HG03097 (cell line): ENCODE measurements around the gene OR5K2.

Experiments
- ATAC-seq: cut with Tn5 transposase; IDR thresholded peaks from one replicate; pipeline ENCODE4 v1.9.1; 2021; ENCODE audit not compliant: unreplicated experiment, low FRiP score

The OR5K2 gene

DNA sequence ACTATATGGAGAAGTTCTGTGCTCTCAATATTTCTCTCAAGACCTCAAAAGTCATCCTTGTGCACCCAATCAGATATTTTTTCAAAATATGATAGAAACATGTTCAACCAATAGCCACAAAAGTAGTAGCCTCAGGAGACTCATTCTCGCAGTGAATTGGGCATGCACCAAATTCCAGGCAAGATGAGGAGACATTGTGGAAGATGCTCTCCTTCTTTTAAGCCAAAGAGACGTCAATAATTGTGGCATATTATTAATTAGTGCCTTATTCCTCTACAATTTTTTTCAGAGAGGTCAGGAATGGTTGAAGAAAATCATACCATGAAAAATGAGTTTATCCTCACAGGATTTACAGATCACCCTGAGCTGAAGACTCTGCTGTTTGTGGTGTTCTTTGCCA lies at the start of gene OR5K2:
Gene OR5K2 (plus strand): TSS at position 301 of the 400 bp plus-strand sequence. CDS start 0 bp downstream, at position 301.
- no peak for ATAC-seq

DNA sequence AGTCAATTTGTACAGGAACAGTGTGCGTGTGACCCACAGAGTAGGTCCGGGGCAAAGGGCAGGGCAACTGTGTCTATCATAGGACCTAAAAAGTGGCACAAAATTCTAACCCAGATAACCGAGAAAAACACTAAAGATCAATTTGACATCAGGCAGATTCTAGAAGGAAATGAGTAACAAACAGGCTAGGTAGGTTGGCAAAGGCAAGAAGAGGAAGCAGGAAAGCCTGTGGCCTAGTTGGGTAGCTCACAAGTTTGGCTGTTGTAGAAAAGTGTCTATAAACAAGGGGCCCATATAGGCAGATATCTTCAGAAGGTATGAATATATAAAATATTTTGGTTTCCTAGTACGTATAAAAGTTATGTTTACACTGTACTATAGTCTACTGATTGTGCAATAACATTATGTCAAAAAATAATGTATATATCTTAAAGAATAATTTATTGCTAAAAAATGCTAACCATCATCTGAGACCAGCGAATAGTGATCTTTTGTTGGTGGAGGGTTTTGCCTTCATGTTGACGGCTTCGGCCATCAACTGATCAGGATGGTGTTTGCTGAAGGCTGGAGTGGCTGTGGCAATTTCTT lies 47.8 kb upstream of the OR5K2 start:
- no peak for ATAC-seq

GRCh38 chr3:98450372-98450771 lies 47.1 kb upstream of the OR5K2 start:
- ATAC-seq = no peak

GRCh38 chr3:98453827-98454226 lies 43.7 kb upstream of the OR5K2 start:
- ATAC-seq = no peak

GRCh38 chr3:98454929-98455328 lies 42.6 kb upstream of the OR5K2 start:
- no peak for ATAC-seq

- ATAC-seq = no peak
Observed at GRCh38 chr3:98457543-98457942, 39.9 kb upstream of the OR5K2 start.

- no peak for ATAC-seq
Observed at GRCh38 chr3:98460220-98460619, 37.3 kb upstream of the OR5K2 start.

DNA sequence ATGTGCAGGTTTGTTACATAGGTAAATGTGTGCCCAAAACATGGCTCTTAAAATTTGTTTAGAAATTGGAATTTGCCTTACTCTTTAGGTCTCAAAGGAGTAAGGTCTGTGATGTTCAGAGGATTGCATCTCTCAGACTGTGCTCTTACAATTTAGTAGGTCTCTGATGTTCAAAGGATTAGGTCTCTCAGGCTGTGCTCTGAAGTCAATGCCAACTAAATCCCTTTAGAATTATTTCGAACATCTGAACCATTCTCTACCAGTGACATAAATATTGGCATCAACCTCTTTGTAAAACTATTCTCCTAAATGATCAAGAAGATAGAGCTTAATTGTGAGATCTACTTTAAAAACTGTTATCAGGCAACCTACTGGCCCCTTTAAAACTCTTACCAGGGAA lies 34.6 kb upstream of the OR5K2 start, which contains the start of gene OR5K1:
Gene OR5K1 (plus strand): TSS at position 301 of the 400 bp plus-strand sequence. CDS start 6,376 bp downstream, outside the sequence.
- no peak for ATAC-seq

DNA sequence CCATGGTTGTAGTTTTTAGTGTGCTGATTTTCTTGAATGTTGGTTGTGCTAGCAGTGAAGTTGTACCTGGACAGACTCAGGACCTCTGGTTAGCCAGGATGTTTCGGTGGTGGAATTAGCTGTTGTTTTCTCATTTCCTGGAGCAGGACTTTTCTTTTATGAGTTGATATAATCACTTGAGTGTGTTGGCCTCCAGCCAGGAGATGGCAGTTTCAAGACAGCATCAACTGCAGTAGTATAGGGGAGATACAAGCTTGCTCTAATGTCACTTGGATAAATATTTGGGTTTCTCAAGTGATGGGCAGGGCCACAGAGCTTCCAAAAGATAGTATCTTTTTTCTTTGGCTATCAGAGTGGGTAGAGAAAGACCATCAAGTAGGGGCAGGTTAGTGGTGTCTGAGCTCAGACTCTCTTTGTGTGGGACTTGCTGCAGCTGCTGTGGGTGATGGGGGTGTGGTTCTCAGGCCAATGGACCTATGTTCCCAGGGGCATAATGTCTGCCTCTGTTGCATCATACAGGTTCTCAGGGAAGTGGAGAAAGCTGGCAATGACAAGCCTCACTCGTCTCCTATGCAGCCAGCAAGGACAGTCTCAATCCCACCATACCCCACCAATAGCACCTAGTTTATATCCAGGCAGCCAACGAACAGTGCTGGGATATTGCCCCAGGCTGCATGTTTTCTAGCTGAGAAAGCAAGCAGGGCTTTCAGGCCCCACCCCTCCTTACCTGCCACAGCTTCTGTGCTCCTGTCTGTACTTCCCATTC lies 14.6 kb upstream of the OR5K2 start:
- ATAC-seq = no peak

GRCh38 chr3:98483626-98484025 lies 13.9 kb upstream of the OR5K2 start:
- no peak for ATAC-seq

DNA sequence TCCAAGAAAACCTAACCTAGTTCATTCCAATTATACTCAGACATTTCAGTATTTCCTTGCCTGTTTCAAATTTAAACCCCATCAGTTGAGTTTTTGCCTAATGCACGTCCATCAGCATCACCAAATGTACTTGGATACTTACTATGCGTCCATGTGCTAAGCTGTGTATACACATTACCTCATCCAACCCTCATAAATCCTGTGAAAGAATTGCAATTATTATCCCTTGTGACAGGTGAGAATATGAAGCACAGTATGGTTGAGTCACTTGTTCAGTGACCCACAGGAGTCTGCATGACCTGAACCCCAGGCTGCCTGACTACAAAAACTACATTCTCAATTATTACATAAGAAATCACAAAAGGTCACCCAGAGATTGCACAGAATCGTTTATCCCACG lies 2.5 kb downstream of the OR5K2 start:
- no peak for ATAC-seq

DNA sequence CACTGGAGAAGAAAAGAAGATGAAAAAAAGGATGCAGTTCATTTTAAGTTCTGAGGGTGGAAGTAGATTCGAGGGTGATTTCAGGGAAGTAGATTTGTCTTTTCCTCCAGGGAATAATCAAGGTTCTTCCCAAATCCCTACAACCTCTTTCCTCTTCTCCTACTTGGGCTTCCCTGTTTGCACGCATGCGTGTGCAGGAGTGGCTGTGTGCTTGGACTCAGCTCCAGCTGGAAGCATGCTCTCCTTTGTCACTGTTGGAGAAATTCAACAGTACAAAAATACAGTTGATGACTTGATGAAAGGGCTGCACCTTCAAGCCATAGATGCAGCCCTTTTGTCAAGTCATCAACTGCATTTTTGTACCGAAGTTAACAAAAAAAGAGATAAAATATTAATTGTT lies 3.8 kb downstream of the OR5K2 start:
- ATAC-seq = no peak

DNA sequence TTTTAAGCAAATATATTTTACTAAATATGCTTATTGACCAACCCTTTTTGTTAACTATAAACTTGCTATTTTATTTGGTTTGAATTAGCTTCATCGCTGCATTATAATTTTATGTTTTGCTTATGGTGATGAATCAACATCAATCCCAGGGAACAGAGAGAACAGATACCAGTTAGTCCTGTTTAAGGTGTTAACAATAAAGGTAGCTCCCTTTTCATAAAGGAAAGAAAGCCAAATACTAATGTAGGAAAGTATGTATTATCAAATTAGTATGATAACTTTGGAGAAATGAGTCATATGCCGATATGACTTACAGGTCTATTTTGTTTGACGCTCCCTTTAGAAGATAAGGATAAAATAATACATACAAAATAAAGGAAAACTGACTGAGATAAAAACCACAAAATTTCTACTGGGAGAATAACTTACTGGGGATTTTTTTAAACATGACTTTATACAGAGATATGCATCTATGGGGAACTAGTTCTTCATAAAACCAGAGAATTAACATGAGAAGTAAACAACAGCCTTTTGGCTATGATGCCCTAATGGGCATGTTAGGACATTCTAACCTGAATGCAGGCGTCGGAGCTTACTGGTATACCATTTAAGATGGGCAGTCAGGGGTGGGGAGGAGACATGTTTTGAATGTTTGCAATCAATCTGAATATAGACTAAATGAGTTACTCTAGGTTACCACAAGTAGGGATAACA lies 4.5 kb downstream of the OR5K2 start:
- ATAC-seq = no peak

DNA sequence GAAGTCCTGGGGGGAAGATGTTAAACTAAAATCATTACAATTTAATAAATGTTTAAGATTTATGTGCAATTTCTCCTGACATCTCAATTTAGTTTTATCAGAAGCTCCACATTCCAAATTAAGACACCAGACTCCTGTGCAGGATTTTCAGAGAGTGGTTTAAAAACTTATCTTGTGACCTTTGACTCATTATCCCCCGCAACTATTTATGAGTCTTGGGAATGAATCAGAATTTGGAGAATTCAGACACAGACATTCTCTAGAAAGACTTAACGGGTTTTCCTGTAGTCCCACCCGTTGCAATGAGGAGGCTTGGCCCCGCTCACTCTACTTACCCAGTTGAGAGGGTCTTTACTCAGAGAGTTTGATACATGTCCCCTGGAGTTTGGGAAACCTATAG lies 7.1 kb downstream of the OR5K2 start:
- ATAC-seq = no peak

GRCh38 chr3:98508582-98508981 lies 11.1 kb downstream of the OR5K2 start:
- ATAC-seq = no peak

GRCh38 chr3:98512576-98512975 lies 15.1 kb downstream of the OR5K2 start:
- ATAC-seq = no peak

DNA sequence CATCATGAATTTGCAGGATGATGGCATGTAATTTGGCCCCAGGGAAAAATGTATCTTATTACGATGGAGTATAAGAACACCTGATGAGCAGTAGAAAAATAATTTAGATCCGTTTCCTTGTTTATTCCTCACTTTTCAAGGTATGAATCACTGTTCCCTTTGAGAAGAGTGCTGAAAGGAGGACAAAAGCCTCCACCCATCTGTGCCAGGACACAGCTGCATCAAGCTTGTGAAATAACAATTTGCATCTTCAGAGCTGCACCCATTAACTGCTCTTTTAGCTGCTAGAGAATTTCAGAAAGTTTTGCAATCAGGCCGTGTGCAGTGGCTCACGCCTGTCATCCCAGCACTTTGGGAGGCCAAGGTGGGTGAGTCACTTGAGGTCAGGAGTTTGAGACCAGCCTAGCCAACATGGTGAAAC lies 15.6 kb downstream of the OR5K2 start:
- no peak for ATAC-seq

DNA sequence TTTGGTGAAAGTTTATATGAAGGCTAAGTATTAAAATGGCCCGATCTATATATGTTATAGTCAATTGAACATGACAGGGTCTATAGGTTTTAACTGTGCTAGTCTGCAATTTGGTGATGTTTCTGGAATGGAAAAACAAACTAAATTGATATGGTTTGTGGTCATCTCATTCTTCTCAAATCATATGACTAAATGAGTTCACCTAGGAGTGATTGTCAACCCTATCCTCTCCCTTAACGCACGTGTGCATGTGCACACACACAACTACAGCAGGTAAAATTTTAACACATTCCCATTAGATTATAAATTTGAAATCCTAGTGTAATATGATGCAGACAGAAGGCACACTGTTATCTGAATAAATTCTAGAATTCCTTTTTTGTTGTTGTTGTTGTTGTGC lies 16.3 kb downstream of the OR5K2 start:
- ATAC-seq = no peak

GRCh38 chr3:98514948-98515347 lies 17.5 kb downstream of the OR5K2 start:
- ATAC-seq = no peak

GRCh38 chr3:98518816-98519215 lies 21.3 kb downstream of the OR5K2 start:
- no peak for ATAC-seq

DNA sequence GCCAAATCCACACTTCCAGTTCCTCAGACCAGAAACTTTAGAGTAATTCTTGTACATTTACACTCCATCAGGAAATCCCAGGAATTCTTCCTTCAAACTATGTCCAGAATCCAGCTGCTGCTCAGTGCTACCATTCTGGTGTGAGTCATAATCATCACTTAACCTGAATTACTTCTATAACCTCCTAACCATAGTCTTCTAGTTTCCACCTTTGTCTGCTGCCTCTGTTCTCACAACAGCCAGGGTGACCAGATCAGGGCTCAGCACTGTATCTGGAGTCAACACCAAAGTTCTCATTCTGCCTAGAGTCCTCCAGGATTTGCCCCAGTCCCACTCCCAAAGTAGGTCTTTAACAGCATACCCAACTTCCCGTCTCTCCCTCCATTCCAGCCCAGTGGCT lies 21.9 kb downstream of the OR5K2 start:
- ATAC-seq = no peak
